Heart left ventricle (tissue), 16 donors: Measurements from ENCODE around the gene CELF2. TPM values are rescaled to one million over a fixed set of nuclear protein-coding genes. Genes with fewer than 3 reads are reported as not detected.

Experiments
- ATAC-seq, 4 donors: fragments of 200-7000 bp; cut with Tn5 transposase; one replicate each; pipeline ENCODE4 v1.9.1; 2020 to 2022; ENCODE audit warnings: moderate library complexity in 4 of 4, mild to moderate bottlenecking in 3 of 4, moderate number of reproducible peaks in 1 of 4
- DNase-seq, 5 donors: peaks; one replicate each; pipeline ENCODE4 v3.0.0-alpha.2; 2020
- H3K27ac ChIP-seq, 12 donors: fragments of 200-600 bp; sonication (generic) in 4 of 12; one replicate each; pipeline versions ENCODE4 v1.5.0 to v1.8.0; 2016 to 2022; ENCODE audit warnings: mild to moderate bottlenecking in 2 of 12
- H3K27me3 ChIP-seq, 9 donors: fragments of 200-600 bp; sonication (generic) in 2 of 9; one replicate each; pipeline versions ENCODE4 v1.5.1 to v1.8.0; 2016 to 2022; ENCODE audit warnings: mild to moderate bottlenecking in 3 of 9
- H3K36me3 ChIP-seq, 9 donors: fragments of 200-600 bp; sonication (generic) in 2 of 9; one replicate each; pipeline versions ENCODE4 v1.5.0 to v1.8.0; 2018 to 2022; ENCODE audit warnings: mild to moderate bottlenecking in 2 of 9
- H3K4me1 ChIP-seq, 12 donors: fragments of 200-600 bp; sonication (generic) in 4 of 12; one replicate each; pipeline versions ENCODE4 v1.5.0 to v1.8.0; 2016 to 2022; ENCODE audit warnings: mild to moderate bottlenecking in 3 of 12
- H3K4me3 ChIP-seq, 12 donors: fragments of 200-600 bp; sonication (generic) in 4 of 12; one replicate each; pipeline versions ENCODE4 v1.5.0 to v1.8.0; 2017 to 2022; ENCODE audit warnings: mild to moderate bottlenecking in 9 of 12, moderate library complexity in 4 of 12
- H3K9me3 ChIP-seq, 12 donors: fragments of 200-600 bp; sonication (generic) in 4 of 12; one replicate each; pipeline versions ENCODE4 v1.5.0 to v1.8.0; 2016 to 2022; ENCODE audit warnings: mild to moderate bottlenecking in 1 of 12
- CTCF ChIP-seq, 12 donors: fragments of 200-600 bp; sonication (generic) in 4 of 12; IDR thresholded peaks; one replicate each; pipeline versions ENCODE4 v1.5.0 to v1.8.0; 2018 to 2022; ENCODE audit warnings: antibody characterized with exemption in 12 of 12, mild to moderate bottlenecking in 5 of 12
- POLR2A ChIP-seq, 2 donors: fragments of 450-650 bp; IDR thresholded peaks; one replicate each; pipeline ENCODE4 v1.6.1; 2017; ENCODE audit warnings: antibody characterized with exemption in 2 of 2, mild to moderate bottlenecking in 2 of 2, moderate library complexity in 2 of 2
- WGBS, 4 donors: extraction: QIAGEN DNeasy Blood & Tissue Kit in 2 of 4; methylation state at CpG; one replicate each; pipeline versions ENCODE4 v1.1.5 to v1.1.7; 2013 to 2018; 5-methylcytosine and 5-hydroxymethylcytosine counted together
- intact Hi-C, 10 donors: fragments of 100-400 bp; cut with DNase I; formaldehyde crosslinking; loops; one replicate each; pipeline versions ENCODE4 v1.11.1 to v1.14.2; 2022
- long read RNA-seq, 3 donors: library from polyadenylated mRNA; unstranded; transcript quantifications; one replicate each; pipeline ENCODE4 v2.0.0, GENCODE V29; 2020 to 2021
- polyA plus RNA-seq, 2 donors: library from polyadenylated mRNA; stranded (reverse); fragments of 200-250 nt; gene quantifications; one replicate each; pipeline ENCODE4 v1.2.3, GENCODE V29; 2013
- total RNA-seq, 9 donors: library from RNA; depleted of rRNA in 2 of 9; stranded (reverse); fragments of >200 nt in 2 of 9; fragmentation: NEBNext Ultra II Directional in 3 of 9; extraction: Animal tissue kit (Norgen Biotek cat#: 25700) in 3 of 9; gene quantifications; one replicate each; pipeline versions ENCODE4 v1.1.0 to v1.2.4, GENCODE V29; 2016 to 2023
- donor health status: ischemic (EF 13 %, LVEDD 7.1; RV severe dilation, severe dysfunction).
- donor health status: healthy with polysubstance abuse.
- donor health status: DM: no; HTN: yes; CAD: no.
- donor health status: DM: no; HTN: no; CAD: no.
- donor health status: ischemic (EF 25% LVEDD 6.9; RV normal size, moderate dysfunction).
- donor health status: ischemic (EF 25% LVEDD 5.7; RV mildly dilated, moderate dysfunction).
- donor health status: healthy.
- donor health status: DM: yes; HTN: yes; CAD: no.
- donor health status: ischemic (EF 35%, LVEDD 5.7; RV mildly dilated, moderate dysfunction).
- donor health status: nonischemic (EF 11% LVEDD 7.7; RV severe dilation, severe dysfunction).
- donor health status: DM: yes; HTN: yes; CAD: no.
- donor health status: PGD.
- donor health status: ischemic (EF 29% LVEDD 5.4; RV normal size, mild dysfunction).
- donor health status: nonischemic (EF 23%, LVEDD 6.1; RV moderate dilation, normal function).

Gene CELF2
- total RNA-seq (100 to 1,000 TPM in 1 of 9 donors, 10 to 100 TPM in 8; 61.2 to 103 (median 73.3) TPM), polyA plus RNA-seq (10 to 100 TPM; 14.2 to 33.3 TPM)
- long read RNA-seq, donor 1, full-length matches to known transcripts, result 4 of 70 reads
- long read RNA-seq, donor 1, partial matches to known transcripts, result 21 of 70 reads
- long read RNA-seq, donor 1, other reads (novel, unspliced or antisense), result 45 of 70 reads
- long read RNA-seq, donor 2, full-length matches to known transcripts, result 8 of 149 reads
- long read RNA-seq, donor 2, partial matches to known transcripts, result 45 of 149 reads
- long read RNA-seq, donor 2, other reads (novel, unspliced or antisense), result 96 of 149 reads
- long read RNA-seq, donor 3, full-length matches to known transcripts, result 7 of 92 reads
- long read RNA-seq, donor 3, partial matches to known transcripts, result 17 of 92 reads
- long read RNA-seq, donor 3, other reads (novel, unspliced or antisense), result 68 of 92 reads

- ATAC-seq (peak; percentile 51 to 89 (median 76)), DNase-seq (peak; percentile 70 to 84 (median 82))
- Histone ChIP-seq H3K4me3 (peak within 1 kb of the TSS; percentile 63 to 83 (median 76)), H3K4me1 (peaks cover 0 to 72% (median 32%) of the 10 kb centered on the region in 12 donors), H3K27ac (peak within 1 kb of the TSS; percentile 75 to 95 (median 92)), H3K9me3 (no peaks in the 10 kb centered on the region), H3K36me3 (no peaks in the 10 kb centered on the region), H3K27me3 (peaks cover 0 to 46% (median 0%) of the 10 kb centered on the region in 9 donors)
- 0% methylated on average over 11 to 133 of the region's 133 CpGs for WGBS, 4 donors
- TF ChIP-seq POLR2A (IDR thresholded peaks at IDR 0.05) (peak in 1 of 2 donors; percentile 15), CTCF (IDR thresholded peaks at IDR 0.05) (no peak)
- intact Hi-C loops, result loop anchor here in 7 of 10 donors (5.0 to 10.0 kb wide), 14 partner anchors 50 to 296 kb away; no protein-coding TSS in a partner anchor
These were observed at the start of gene CELF2 for GRCh38 chr10:11017570-11018431. Gene CELF2, plus strand, starts transcription at chr10:11017872. Its CDS starts 218 bp downstream, at chr10:11018090.

- Histone ChIP-seq H3K9me3 (no peaks in the 10 kb centered on the region), H3K27me3 (no peaks in the 10 kb centered on the region), H3K27ac (no peak overlapping the region), H3K4me3 (no peak overlapping the region), H3K36me3 (no peaks in the 10 kb centered on the region), H3K4me1 (peaks cover 0 to 8% (median 0%) of the 10 kb centered on the region in 12 donors)
- intact Hi-C loops, result loop anchor here in 1 of 10 donors (5.0 kb wide), 1 partner anchor 49 kb away; the partner anchor contains the start of gene CELF2
- no peak for DNase-seq
- ATAC-seq, result no peak
- WGBS, 4 donors, result 93 to 98% (median 97%) methylated on average over 4 of the region's 4 CpGs
- TF ChIP-seq CTCF (IDR thresholded peaks at IDR 0.05), result no peak
- TF ChIP-seq POLR2A (IDR thresholded peaks at IDR 0.05), result no peak
These were observed 49.4 kb upstream of the CELF2 start for GRCh38 chr10:10968257-10968588.

- 90 to 97% (median 95%) methylated on average over 5 of the region's 5 CpGs for WGBS, 4 donors
- H3K36me3 ChIP-seq, result no peaks in the 10 kb centered on the region
- no peak overlapping the region for H3K27ac ChIP-seq
- intact Hi-C loops, result no loop called here
- peaks cover 0 to 7% (median 0%) of the 10 kb centered on the region in 12 donors for H3K4me1 ChIP-seq
- no peak overlapping the region for H3K4me3 ChIP-seq
- ATAC-seq (peak in 3 of 4 donors; percentile 20 to 30 (median 27)), DNase-seq (no peak)
- H3K27me3 ChIP-seq, result no peaks in the 10 kb centered on the region
- H3K9me3 ChIP-seq, result no peaks in the 10 kb centered on the region
- no peak for TF ChIP-seq CTCF (IDR thresholded peaks at IDR 0.05)
- TF ChIP-seq POLR2A (IDR thresholded peaks at IDR 0.05), result no peak
These were observed 44.4 kb upstream of the CELF2 start for GRCh38 chr10:10973310-10973709.

- Histone ChIP-seq H3K4me1 (peaks cover 0 to 7% (median 0%) of the 10 kb centered on the region in 12 donors), H3K36me3 (no peaks in the 10 kb centered on the region), H3K27ac (no peak overlapping the region), H3K27me3 (no peaks in the 10 kb centered on the region), H3K9me3 (no peaks in the 10 kb centered on the region), H3K4me3 (no peak overlapping the region)
- TF ChIP-seq CTCF (IDR thresholded peaks at IDR 0.05) (no peak), POLR2A (IDR thresholded peaks at IDR 0.05) (no peak)
- ATAC-seq (peak in 1 of 4 donors; percentile 39), DNase-seq (no peak)
- intact Hi-C loops, result no loop called here
- WGBS, 4 donors, result 82 to 94% (median 89%) methylated on average over 2 of the region's 2 CpGs
These were observed 42.0 kb upstream of the CELF2 start for GRCh38 chr10:10975647-10976046.
